ENCODE data around the gene FANCE.

DNA sequence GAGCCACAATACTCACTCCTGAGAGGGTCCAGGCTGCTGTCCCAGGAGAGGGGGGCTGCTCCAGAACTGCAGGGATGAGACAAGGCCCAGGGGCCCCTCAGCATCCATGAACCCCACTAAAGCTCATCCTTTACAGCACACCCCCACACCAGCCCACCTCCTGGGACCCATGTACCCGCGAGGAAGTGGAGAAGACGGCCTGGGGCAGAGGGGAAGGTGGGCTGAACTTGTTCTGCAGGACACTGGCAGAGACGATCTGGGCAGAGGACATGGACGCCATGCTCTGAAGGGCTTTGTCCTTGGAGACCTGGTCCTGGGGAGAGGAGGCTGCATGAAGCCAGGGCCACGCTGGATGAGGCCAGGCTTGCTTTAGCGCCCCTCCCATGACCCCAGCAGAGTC, 26.1 kb downstream of the FANCE start:
- TF ChIP-seq, protein P1, sequence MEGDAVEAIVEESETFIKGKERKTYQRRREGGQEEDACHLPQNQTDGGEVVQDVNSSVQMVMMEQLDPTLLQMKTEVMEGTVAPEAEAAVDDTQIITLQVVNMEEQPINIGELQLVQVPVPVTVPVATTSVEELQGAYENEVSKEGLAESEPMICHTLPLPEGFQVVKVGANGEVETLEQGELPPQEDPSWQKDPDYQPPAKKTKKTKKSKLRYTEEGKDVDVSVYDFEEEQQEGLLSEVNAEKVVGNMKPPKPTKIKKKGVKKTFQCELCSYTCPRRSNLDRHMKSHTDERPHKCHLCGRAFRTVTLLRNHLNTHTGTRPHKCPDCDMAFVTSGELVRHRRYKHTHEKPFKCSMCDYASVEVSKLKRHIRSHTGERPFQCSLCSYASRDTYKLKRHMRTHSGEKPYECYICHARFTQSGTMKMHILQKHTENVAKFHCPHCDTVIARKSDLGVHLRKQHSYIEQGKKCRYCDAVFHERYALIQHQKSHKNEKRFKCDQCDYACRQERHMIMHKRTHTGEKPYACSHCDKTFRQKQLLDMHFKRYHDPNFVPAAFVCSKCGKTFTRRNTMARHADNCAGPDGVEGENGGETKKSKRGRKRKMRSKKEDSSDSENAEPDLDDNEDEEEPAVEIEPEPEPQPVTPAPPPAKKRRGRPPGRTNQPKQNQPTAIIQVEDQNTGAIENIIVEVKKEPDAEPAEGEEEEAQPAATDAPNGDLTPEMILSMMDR (IDR thresholded peaks at IDR 0.05; ENCODE audit: insufficient read depth, low read length, poor library complexity, severe bottlenecking): no peak
- no peak for TF ChIP-seq EZH2phosphoT487 (conservative IDR thresholded peaks at IDR 0.05; ENCODE audit: low read length)

Measured in SU-DHL-6 (cell line).